RCC 7860 (cell line): ENCODE measurements around the gene EFL1.

Source experiments
- DNase-seq: peaks from one replicate; pipeline ENCODE4 v3.0.0-alpha.2; 2015; ENCODE audit warnings: low spot score
- FAIRE-seq: peaks from 2 replicates; lab custom pipeline; 2012; peaks lifted over from hg19 to GRCh38; lab: Jason Lieb, UNC

EFL1 gene

DNA sequence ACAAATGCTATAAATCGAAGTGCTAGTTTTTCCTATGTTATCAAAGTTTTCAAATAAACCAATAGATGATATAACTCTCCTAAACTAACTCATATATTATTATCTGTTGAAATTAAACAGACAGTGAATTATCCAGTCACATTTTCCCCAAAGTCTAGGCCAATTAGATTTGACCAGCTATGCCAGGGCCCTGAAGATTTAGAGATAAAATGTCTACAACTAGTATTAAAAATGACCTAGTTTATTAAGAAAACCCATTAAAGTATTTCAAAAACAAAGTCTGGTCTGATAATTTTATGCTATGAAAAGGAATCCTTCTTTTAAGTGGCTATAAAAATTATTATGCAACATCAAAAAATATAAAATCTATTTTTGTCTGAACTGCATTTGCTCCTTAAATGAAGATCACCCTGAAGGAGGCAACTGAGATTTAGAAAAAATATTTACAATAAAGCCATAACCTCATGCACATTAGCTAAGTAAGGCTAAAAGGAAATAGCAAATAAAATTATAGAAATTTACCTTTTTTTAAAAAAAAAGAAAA lies 133.3 kb downstream of the EFL1 start:
- DNase-seq (no peak), FAIRE-seq (no peak)

DNA sequence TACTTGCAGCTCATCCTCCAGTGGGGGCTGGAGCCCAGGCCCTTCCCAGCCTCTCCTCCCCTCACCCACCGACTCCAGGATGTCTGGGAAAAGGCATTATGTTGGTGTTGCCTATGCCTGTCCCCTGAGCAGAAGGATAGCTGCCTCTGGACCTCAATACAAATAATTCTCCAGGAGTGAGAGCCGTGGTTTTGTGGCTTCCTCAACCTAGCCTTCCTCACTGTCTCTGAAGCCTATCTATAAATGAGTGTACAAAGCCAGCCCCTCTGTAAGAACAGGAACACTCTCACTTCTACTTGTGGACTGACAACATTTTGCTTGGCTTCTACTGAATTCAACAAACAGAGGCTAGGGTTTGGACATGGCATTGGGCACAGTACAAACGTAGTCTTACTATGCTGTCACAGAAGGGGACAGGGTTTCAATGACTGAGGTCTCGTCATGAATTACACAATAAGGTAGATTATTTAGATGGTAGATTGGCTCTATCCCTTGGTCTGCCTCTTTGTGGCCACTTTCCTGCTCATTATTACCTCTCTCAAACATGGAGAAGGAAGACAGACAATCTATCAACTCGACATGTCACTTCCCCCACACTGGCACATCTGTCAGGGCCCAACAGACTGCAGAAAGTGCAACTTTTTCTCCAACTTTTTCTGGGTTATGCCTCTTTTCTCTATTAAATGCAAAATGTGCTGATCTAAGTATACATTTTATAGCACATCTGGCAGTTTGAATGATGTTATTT lies 134.0 kb downstream of the EFL1 start:
- FAIRE-seq (peak; percentile 44), DNase-seq (peak; percentile 68)

DNA sequence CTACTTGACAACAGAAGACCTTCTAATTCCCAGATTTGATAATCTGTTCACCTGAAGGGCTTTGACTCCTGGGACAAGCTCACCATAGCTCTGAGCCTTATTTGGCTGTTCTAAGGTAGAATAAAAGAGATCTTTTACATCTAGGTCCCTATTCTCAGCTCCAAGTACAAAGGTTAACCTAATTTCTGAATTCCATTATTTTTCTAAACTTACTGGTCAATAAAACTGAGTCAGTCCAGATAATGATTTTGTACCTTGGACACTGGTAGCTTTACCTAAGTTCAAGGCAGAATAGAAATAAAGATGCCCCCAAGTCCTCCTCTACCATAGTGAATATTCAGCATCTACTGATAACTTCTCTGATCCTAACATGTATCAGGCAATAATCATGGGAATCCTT lies 135.0 kb downstream of the EFL1 start:
- DNase-seq (no peak), FAIRE-seq (no peak)

DNA sequence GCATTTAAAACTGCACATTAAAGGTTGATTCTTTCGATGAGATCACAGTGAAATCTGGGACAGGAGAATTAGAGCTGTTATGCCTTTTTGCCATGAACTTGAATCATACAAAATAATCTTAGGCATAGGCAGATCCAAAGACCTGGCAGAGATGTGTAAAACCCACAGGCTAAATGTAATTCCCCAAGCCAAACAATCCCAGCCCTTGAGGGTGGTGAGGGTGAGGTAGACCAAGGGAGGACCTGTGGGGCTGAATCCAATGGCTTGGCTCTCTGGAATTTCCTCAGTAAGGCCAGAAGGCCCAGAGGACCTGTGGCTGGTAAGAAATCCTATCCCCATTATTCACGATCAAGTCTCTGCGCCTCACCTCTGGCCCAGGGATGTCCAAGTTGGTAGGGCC lies 136.2 kb downstream of the EFL1 start:
- DNase-seq (no peak), FAIRE-seq (no peak)

DNA sequence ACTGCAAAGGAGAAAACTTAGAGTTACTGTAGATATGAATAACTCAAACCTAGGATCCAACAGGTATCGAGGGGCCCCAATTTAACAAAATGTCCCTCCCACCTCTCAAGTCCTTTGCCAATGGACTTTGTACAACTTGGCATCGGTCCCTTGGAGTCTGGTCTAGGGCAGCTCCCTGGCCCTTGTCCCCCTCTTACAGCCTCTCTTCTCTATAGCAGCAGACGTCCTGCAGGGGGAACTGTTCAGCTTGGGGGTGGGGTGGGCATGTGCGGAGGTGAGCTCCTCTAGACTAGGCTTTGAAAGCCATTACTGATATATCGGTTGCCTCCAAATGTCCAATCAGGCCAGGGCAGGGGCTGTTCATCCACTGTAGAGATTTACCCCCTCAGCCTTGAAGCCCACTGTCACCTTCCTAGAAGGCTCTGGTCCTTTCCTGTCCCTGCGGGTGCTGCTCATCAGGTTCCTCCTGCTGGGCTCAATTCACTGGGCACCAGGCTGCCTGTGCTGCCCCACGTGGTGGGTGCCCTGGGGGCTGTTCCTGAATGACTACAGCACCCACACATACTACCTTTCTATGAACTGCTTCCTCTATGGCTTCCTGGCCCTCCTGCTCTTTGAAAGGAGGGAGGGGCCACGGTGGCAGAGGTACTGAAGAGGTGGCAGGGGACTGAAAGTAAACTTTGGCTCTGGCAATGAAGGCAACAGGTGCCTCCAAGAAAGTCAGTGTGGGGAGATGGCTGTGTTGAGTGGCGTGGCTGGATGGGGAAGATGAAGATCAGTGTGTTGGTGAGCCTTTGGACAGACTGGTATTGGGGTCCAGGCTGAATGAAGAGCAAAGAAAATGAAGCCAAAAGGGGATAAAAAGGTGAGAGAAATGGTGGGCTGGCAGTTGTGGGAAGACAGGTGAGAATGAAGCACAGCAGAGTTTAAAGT lies 137.9 kb downstream of the EFL1 start:
- no peak for DNase-seq
- no peak for FAIRE-seq

DNA sequence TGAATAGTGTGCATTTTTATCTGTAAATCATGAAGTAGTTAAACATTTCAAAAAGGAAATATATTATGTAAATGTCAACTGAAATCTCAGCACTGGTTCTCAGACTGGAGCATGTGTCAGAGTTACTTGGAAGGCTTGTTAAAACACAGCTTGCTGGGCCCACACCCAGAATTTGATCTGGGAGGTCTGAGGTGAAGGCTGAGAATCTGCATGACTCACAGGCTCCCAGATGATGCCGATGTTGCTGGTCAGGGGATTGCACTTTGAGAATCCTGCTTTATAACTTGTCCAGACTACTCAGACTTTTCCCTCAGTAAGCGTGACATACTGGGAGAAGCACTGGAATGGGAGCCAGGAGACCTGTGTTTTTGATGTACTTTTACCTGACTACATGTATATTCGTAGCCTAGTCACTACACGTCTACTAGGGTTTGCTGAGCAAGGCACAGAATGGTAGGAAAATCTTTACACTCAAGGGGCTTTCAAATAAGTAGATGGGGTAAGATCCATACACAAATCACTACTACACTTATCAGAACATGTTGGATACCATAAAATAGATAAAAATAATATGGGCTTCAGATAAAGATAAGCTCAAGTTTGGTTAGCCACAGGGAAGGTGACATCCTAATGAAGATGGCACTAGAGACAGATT lies 139.7 kb downstream of the EFL1 start:
- DNase-seq, result peak; percentile 91
- FAIRE-seq, result peak; percentile 94

DNA sequence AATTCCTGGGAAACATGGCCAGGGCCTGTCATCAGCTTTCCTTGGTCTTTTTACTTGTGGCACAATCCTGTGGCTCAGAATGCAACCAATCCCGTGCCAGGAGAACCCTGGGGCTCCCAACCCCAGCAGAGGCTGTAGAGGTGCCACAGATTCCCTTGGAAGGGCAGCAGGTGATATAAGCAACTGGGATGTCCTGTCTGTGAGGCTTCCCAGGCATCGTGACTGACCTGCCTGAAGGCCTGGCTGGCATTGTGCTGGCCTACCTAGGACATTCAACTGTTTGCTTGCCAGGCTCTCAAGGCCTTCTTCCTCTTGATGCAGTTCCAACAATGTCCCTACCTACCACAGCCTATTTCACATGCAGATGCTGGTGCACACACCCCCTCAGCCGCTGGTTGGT lies 144.5 kb downstream of the EFL1 start:
- no peak for FAIRE-seq
- no peak for DNase-seq

DNA sequence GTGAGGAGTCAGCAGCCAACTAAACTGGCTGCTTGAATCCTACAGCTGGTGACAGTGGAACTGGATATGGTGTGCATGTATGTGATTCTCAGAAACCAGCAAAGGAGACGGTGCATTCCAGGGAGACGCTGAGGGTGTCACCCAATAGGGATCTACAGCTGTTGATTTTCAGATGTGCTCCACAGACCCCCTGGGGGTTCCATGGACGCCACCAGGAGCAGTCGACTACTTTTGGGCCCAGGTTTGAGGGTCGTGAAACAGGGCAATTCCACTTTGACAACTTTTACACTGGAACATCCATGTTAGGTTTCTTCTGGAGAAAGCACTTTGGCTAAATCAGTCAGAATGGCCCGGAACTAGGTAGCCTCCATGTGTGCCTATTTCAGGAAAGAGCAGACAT lies 145.2 kb downstream of the EFL1 start:
- FAIRE-seq, result no peak
- DNase-seq, result no peak

DNA sequence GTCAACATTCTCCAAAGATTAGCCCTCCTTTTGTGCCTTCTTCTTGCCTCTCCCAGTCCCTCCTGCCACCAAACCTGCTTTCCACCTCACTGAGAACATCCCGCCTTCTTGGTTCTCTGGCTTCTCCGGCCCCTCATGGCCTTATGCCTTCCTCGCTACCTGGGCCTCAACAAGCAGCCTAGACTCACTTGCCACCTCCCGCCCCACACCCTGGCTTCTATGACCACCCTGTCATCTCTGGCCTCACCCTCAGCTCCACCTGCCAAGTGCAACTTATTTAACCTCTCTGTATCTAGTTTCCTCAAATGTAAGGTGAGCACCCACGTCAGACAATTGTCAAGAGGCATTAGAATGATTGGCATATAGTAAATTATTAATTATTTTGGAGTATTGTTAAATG lies 147.9 kb downstream of the EFL1 start:
- FAIRE-seq (no peak), DNase-seq (no peak)

DNA sequence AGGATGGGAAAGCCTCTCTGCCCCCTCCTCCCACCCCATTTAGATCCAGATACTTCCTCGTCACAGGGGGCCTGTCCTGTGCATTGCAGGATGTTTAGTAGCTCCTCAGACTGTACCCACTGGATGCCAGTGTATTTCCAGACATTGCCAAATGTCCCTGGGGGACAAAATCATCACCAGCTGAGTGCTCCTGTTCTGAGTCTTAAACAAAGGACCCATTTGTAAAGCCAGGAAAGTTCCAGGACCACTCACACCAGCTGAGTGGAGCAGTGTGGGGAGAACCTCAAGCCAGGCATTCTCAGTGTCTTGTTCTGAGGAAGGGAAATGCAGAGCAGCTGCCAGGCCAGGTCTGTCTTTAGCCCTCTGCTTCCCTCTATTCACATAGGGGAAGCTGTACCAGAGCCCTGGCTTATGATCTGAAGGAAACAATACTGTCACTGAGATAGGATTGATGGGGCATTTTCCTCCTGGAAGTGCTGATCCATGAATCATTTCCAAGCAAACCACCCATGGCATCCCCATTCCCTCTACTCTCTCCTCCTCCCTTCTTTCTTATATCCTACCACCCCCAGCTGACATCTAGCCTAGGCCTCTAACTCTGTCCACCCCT lies 149.3 kb downstream of the EFL1 start:
- no peak for FAIRE-seq
- DNase-seq, result no peak

DNA sequence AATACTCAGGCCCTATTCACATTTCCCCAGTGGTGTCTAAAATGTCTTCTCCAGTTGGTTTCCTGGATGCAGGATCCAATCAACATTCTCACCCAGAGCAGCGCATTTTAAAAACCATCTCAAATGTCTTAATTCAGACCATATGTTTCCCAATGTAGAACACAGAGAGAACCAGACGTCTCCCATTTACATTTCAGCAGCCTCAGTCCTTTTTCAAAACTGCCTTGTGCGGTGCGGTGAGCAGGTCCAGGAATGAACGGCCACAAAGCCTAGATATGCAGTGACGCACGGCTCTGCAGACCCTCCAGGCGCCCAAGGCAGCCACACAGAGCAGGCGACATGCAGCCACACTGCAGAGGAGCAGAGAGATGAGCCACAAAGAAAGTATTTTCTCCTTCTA lies 150.6 kb downstream of the EFL1 start:
- DNase-seq (no peak), FAIRE-seq (no peak)

DNA sequence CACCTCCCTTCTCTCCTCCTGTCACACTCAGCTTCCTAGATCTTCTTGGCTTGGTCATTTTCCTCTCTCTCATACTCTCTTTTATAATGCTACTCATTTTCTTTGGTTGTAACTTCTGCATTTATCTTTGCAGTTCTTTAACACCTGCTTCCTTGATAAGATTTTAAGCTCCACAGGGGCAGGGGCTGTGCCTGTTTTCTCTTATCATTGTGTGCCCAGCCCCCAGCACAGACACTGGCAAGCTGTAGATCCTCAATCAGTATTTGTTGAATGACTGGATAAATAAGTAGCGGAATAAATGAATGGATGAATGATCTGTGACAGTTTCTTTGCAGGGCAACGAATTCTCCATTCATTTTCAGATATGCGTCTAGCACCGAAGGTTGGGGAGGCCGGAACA lies 152.4 kb downstream of the EFL1 start:
- DNase-seq, result no peak

DNA sequence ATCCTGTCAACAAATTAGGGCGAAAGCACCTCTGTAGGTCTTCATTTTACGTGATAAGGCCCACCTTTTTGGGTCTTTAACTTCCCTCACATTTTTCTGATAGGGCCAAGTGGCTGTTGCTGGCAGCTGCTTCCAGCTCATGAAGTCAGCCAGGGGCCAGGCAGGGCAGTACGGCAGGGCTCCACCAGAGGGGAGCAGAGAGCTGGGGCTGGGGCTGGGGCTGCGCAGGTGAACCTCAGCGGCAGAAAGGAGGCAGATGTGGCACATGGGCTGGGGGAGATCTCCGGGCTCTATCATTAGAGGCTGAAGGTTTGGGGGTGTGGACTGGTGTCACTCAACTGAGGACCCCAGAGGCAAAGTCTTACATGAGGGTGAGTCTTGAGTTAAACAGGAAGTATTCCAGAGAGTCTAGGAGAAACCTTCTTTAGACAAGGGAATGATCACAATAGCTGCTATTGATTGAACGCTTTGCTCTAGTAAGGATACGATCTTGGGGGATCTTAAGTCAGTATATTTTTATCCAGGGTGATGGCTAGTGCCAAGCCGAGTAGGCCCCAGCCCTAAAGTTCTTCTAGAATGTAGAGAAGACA lies 153.9 kb downstream of the EFL1 start:
- DNase-seq (peak; percentile 47), FAIRE-seq (no peak)

More for the DNA sequence above, 152.4 kb downstream of the EFL1 start:
- FAIRE-seq, result no peak

DNA sequence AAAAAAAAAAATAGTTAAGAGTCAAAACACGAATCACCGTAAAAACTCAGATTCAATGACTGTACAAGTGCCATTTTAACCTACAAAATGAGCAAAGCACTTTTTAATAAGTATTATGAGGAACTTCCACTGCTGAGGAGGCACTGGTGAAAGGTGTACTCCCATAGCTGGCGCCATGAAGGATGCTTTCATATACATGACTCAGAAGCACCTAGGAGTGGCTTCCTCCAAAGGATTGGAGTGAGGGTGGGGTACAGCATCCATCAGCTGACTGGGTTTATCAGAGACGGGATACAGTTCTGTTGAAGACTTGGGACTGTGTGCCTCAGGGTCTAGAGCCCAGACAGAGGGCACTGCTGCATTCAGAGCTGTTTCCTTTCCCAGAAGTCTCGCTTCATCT lies 155.9 kb downstream of the EFL1 start:
- no peak for FAIRE-seq

DNA sequence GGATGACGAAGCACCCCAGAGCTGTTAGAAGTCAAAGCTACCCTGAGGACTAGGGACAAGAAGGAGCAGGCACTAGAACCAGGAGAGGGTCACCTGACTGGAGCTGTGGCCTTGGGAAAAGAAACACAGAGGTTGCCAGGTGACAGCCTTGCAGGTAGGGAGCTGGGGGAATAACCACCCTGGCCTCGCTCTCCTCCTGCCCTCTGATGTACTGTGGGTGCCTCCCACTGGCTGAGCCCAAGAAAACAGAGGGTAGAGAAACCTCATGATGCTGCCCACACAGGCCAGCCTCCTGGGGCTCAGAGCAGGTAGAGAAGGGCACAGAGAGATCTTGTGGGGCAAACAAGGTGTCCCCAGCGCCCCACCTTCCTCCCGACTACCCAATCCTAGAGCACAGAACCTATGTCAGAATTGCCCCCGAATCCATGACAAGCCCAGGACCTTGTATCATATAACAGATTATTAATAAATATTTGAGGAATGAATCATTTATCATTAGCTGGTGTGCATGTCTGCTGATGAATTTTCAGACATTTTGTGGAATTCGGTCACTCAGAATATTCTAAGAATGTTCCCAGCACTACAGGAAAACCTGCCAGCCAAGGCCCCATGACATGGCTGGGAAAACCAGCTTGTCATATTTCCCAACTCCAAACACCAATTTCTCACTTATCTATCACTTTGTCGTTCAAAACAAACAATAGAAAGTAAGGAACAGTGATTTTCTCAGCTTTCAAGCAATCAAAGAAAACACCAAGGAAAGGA lies 156.9 kb downstream of the EFL1 start:
- DNase-seq, result peak; percentile 34
- no peak for FAIRE-seq

More for the DNA sequence above, 155.9 kb downstream of the EFL1 start:
- DNase-seq, result no peak

DNA sequence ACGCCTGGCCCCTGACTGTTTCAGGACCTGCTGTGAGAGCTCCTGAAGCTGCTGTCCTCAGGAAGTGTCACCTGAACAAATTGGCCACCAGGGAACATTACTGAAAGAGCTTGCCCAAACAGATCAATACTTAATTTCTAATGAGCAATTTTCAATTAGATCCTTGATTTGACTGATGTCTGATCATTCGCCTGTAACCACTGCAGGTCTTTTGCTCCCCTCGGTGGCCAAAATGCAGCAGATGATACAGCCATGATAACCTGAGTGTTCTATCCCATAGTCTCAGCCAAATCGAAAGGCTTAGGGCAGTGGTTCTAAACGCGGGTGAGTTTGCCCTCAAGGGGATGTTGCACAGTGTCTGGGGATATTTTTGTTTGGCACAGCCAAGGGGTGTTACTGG lies 159.1 kb downstream of the EFL1 start:
- FAIRE-seq (no peak), DNase-seq (no peak)

DNA sequence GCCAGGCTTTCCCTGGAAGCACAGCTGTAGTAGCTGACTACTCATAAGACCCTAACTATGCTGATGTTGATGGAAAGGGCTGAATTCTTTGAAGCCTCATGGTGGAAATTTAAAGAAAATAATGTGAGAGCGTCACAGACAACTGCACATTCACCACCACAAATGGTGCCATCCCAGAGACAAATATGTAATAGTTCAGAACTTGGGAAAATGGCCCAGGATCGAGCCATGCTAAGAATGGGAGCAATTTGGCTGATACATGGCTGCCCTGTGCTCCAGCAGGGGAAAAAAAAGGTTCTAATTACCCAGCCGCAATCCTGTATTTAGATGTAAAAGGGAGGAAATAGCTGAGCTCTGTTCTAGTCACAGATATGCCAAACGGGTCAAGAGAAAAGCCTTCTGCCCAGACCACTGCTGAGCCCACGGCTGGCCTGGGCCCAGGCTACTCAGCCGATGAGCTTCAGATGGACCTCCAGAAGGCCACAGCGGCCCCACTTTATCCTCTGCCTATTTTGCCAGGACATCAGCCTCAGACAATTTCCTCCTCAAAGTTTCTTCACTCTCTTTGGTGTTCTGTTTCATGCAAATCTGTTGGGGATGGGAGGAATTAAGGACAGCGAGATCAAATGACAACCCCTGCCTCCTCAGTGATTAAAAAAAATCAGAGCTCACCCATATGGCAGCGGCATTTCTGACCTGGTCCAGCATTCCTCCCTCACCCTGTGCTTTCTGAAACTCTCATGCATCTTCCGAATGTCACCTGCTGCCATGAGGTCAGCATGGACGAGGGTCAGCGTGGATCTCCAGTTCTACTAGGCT lies 162.2 kb downstream of the EFL1 start:
- FAIRE-seq (no peak), DNase-seq (no peak)

DNA sequence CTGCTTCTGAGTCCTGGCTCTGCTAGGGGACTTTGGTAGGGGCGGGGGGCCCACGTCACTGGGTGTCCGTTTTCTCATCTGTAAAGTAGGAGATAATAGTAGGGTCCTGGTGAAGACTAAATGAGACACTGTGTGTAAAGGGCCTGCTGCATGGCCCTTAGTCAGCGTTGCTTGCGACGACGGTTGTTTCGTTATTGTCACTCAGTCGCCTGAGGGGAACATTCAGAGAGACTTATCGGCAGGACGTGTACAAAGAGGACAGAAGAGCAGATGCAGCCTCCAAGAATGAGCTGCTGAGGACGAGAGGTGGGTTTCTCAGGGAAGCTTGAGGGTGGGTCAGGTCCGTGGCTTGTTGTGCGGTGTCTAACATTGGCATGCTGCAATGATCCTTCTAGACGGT lies 163.9 kb downstream of the EFL1 start:
- FAIRE-seq (no peak), DNase-seq (no peak)

DNA sequence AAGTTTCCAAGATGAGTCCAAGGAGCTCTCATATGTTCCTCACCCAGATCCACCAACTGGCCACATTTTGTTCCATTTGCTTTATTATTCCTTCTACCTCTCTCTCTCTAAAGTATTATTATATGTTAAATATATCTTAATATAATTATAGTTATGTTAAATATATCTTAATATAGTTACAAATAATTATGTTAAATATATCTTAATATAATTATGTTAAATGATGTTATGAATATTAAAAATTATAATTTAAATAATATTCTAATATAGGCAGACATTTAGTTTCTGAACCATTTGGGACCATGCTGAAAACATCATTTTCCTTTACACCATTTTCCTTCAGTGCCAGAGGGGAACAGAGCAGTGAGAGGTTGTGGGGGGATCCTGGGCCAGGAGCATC lies 166.7 kb downstream of the EFL1 start:
- no peak for DNase-seq
- peak; percentile 53 for FAIRE-seq
